ENCODE data around the gene NUP85.
"Not testable (repeated sequence)": the region's sequence is repeated elsewhere in the genome, so short reads cannot be mapped to it uniquely, and the experiment has no call there.

Gene NUP85

GRCh38 chr17:75245011-75245410, 39.5 kb downstream of the NUP85 start:
- no peak for DNase-seq (ENCODE audit: low spot score in 2 of 2)
- Mint-ChIP-seq H3K4me1 (peaks cover 45% of the 10 kb centered on the region), H3K27ac (peak overlapping the region; percentile 96), H3K36me3 (peaks cover 88% of the 10 kb centered on the region), H3K4me3 (no peak overlapping the region), H3K9me3 (no peaks in the 10 kb centered on the region)
- no peak for ATAC-seq

- ATAC-seq = no peak
- Mint-ChIP-seq H3K4me3 (no peak overlapping the region), H3K27ac (peak overlapping the region; percentile 43), H3K36me3 (peaks cover 80% of the 10 kb centered on the region), H3K9me3 (no peaks in the 10 kb centered on the region), H3K4me1 (peaks cover 50% of the 10 kb centered on the region)
- no peak for DNase-seq (ENCODE audit: low spot score in 2 of 2)
These were observed 40.9 kb downstream of the NUP85 start for GRCh38 chr17:75246404-75246803.

- Mint-ChIP-seq H3K4me1 (peaks cover 52% of the 10 kb centered on the region), H3K27ac (peak overlapping the region; percentile 84), H3K9me3 (no peaks in the 10 kb centered on the region), H3K36me3 (peaks cover 66% of the 10 kb centered on the region), H3K4me3 (peak overlapping the region; percentile 64)
- DNase-seq (ENCODE audit: low spot score in 2 of 2) = no peak
- no peak for ATAC-seq
These were observed 44.1 kb downstream of the NUP85 start for GRCh38 chr17:75249564-75249963.

- H3K4me1 Mint-ChIP-seq = peaks cover 56% of the 10 kb centered on the region
These were observed 44.6 kb downstream of the NUP85 start for GRCh38 chr17:75250009-75250471.

GRCh38 chr17:75252039-75252816, 46.7 kb downstream of the NUP85 start:
- Mint-ChIP-seq H3K27ac (peak overlapping the region; percentile 84), H3K9me3 (no peaks in the 10 kb centered on the region), H3K4me1 (peaks cover 77% of the 10 kb centered on the region), H3K4me3 (peak overlapping the region; percentile 64), H3K36me3 (peaks cover 46% of the 10 kb centered on the region)
- no peak for ATAC-seq
- DNase-seq (ENCODE audit: low spot score in 2 of 2) = no peak

More at GRCh38 chr17:75250009-75250471, 44.6 kb downstream of the NUP85 start:
- ATAC-seq (peak; percentile 98), DNase-seq (ENCODE audit: low spot score in 2 of 2) (peak; percentile 45 to 80)
- H3K4me3 Mint-ChIP-seq = peak overlapping the region; percentile 64
- peak overlapping the region; percentile 84 for H3K27ac Mint-ChIP-seq
- no peaks in the 10 kb centered on the region for H3K9me3 Mint-ChIP-seq
- peaks cover 66% of the 10 kb centered on the region for H3K36me3 Mint-ChIP-seq

GRCh38 chr17:75255954-75256698, 50.6 kb downstream of the NUP85 start:
- Mint-ChIP-seq H3K36me3 (peaks cover 31% of the 10 kb centered on the region), H3K27ac (peak overlapping the region; percentile 65), H3K4me1 (peaks cover 82% of the 10 kb centered on the region)
- not testable (repeated sequence) for DNase-seq (ENCODE audit: low spot score in 2 of 2); ATAC-seq; H3K4me3 Mint-ChIP-seq; H3K9me3 Mint-ChIP-seq

GRCh38 chr17:75257228-75257627, 51.7 kb downstream of the NUP85 start:
- ATAC-seq, H3K4me3 Mint-ChIP-seq: not testable (repeated sequence)

GRCh38 chr17:75260641-75261335, 55.3 kb downstream of the NUP85 start:
- no peaks in the 10 kb centered on the region for H3K9me3 Mint-ChIP-seq
- H3K36me3 Mint-ChIP-seq = peaks cover 51% of the 10 kb centered on the region
- peaks cover 51% of the 10 kb centered on the region for H3K4me1 Mint-ChIP-seq
- H3K4me3 Mint-ChIP-seq = peak overlapping the region; percentile 97
- peak overlapping the region; percentile 100 for H3K27ac Mint-ChIP-seq
- ATAC-seq (peak; percentile 70), DNase-seq (ENCODE audit: low spot score in 2 of 2) (peak in 1 of 2 donors; percentile 82)

More at GRCh38 chr17:75257228-75257627, 51.7 kb downstream of the NUP85 start:
- Mint-ChIP-seq H3K27ac (peak overlapping the region; percentile 65), H3K4me1 (peaks cover 74% of the 10 kb centered on the region), H3K36me3 (peaks cover 32% of the 10 kb centered on the region)
- not testable (repeated sequence) for DNase-seq (ENCODE audit: low spot score in 2 of 2); H3K9me3 Mint-ChIP-seq

GRCh38 chr17:75261336-75262111, 56.0 kb downstream of the NUP85 start, which contains the start of the genes GGA3 and MRPS7:
Gene GGA3, minus strand, starts transcription at chr17:75261606. Its CDS starts 19 bp downstream, at chr17:75261587.
Gene MRPS7, plus strand, starts transcription at chr17:75261879. Its CDS starts 22 bp downstream, at chr17:75261901.
- Mint-ChIP-seq H3K36me3 (peaks cover 59% of the 10 kb centered on the region), H3K4me1 (peaks cover 44% of the 10 kb centered on the region), H3K9me3 (no peaks in the 10 kb centered on the region), H3K4me3 (peak within 1 kb of the TSS; percentile 97), H3K27ac (peak within 1 kb of the TSS; percentile 100)
- ATAC-seq (peak; percentile 94), DNase-seq (ENCODE audit: low spot score in 2 of 2) (peak; percentile 96 to 98)

- Mint-ChIP-seq H3K27ac (peak overlapping the region; percentile 100), H3K4me3 (peak overlapping the region; percentile 97), H3K36me3 (peaks cover 64% of the 10 kb centered on the region), H3K9me3 (no peaks in the 10 kb centered on the region), H3K4me1 (peaks cover 40% of the 10 kb centered on the region)
- no peak for ATAC-seq
- no peak for DNase-seq (ENCODE audit: low spot score in 2 of 2)
These were observed 56.7 kb downstream of the NUP85 start for GRCh38 chr17:75262112-75262606.

GRCh38 chr17:75263055-75263454, 57.6 kb downstream of the NUP85 start:
- Mint-ChIP-seq H3K27ac (peak overlapping the region; percentile 100), H3K36me3 (peaks cover 66% of the 10 kb centered on the region), H3K4me1 (peaks cover 40% of the 10 kb centered on the region), H3K4me3 (peak overlapping the region; percentile 97), H3K9me3 (no peaks in the 10 kb centered on the region)
- DNase-seq (ENCODE audit: low spot score in 2 of 2) (no peak), ATAC-seq (no peak)

- ATAC-seq (no peak), DNase-seq (ENCODE audit: low spot score in 2 of 2) (no peak)
- no peak overlapping the region for H3K4me3 Mint-ChIP-seq
- peaks cover 79% of the 10 kb centered on the region for H3K36me3 Mint-ChIP-seq
- peaks cover 40% of the 10 kb centered on the region for H3K4me1 Mint-ChIP-seq
- H3K9me3 Mint-ChIP-seq = no peaks in the 10 kb centered on the region
- no peak overlapping the region for H3K27ac Mint-ChIP-seq
These were observed 60.3 kb downstream of the NUP85 start for GRCh38 chr17:75265614-75266315.

- DNase-seq (ENCODE audit: low spot score in 2 of 2) (no peak), ATAC-seq (no peak)
- peaks cover 41% of the 10 kb centered on the region for H3K4me1 Mint-ChIP-seq
- H3K27ac Mint-ChIP-seq = no peak overlapping the region
- peaks cover 71% of the 10 kb centered on the region for H3K36me3 Mint-ChIP-seq
- H3K4me3 Mint-ChIP-seq = no peak overlapping the region
- no peaks in the 10 kb centered on the region for H3K9me3 Mint-ChIP-seq
These were observed 61.1 kb downstream of the NUP85 start for GRCh38 chr17:75266316-75267152.

Data from stimulated activated effector memory CD8-positive, alpha-beta T cell treated with anti-CD3 and anti-CD28 coated beads, Interleukin-12 subunit alpha, Interleukin-12 subunit beta, amount 100 ng/mL, for 72 hours (primary cell).